Thymus (tissue), 11 donors: ENCODE measurements around the gene SLC12A8. TPM values are rescaled to one million over a fixed set of nuclear protein-coding genes. Genes with fewer than 3 reads are reported as not detected.
A peak's percentile ranks its signal among the peaks of the same experiment; 100 is the strongest.

ENCODE experiments used
- DNase-seq, 9 donors: peaks; one replicate each; pipeline ENCODE4 v3.0.0-alpha.2; 2013; ENCODE audit warnings: low spot score in 9 of 9, low read depth in 6 of 9, missing footprints in 1 of 9
- H3K27ac ChIP-seq, 2 donors: one replicate each; pipeline ENCODE4 v1.5.1; 2013; ENCODE audit warnings: control low read depth in 1 of 2, low read depth in 1 of 2, low read length in 1 of 2, mild to moderate bottlenecking in 1 of 2, moderate library complexity in 1 of 2
- H3K27me3 ChIP-seq, 2 donors: one replicate each; pipeline ENCODE4 v1.5.1; 2013; ENCODE audit warnings: low read length in 1 of 2; ENCODE audit not compliant: control insufficient read depth in 2 of 2, insufficient read depth in 1 of 2
- H3K36me3 ChIP-seq, 2 donors: one replicate each; pipeline ENCODE4 v1.5.1; 2013; ENCODE audit warnings: low read length in 1 of 2, mild to moderate bottlenecking in 1 of 2, moderate library complexity in 1 of 2; ENCODE audit not compliant: control insufficient read depth in 2 of 2, insufficient read depth in 2 of 2
- H3K4me1 ChIP-seq, 2 donors: one replicate each; pipeline ENCODE4 v1.5.1; 2013; ENCODE audit warnings: low read length in 2 of 2; ENCODE audit not compliant: control insufficient read depth in 2 of 2, insufficient read depth in 2 of 2
- H3K4me3 ChIP-seq, 2 donors: one replicate each; pipeline ENCODE4 v1.5.1; 2013; ENCODE audit warnings: low read length in 2 of 2, control low read depth in 1 of 2, mild to moderate bottlenecking in 1 of 2
- H3K9me3 ChIP-seq, 2 donors: one replicate each; pipeline ENCODE4 v1.5.1; 2013; ENCODE audit warnings: low read length in 1 of 2, mild to moderate bottlenecking in 1 of 2; ENCODE audit not compliant: control insufficient read depth in 2 of 2, insufficient read depth in 1 of 2
- WGBS: extraction: QIAGEN DNeasy Blood & Tissue Kit; methylation state at CpG from one replicate; pipeline ENCODE4 v1.1.7; 2013; 5-methylcytosine and 5-hydroxymethylcytosine counted together
- polyA plus RNA-seq: library from polyadenylated mRNA; stranded (reverse); fragments of 200-250 nt; gene quantifications from one replicate; pipeline ENCODE4 v1.2.3, GENCODE V29; 2013
- total RNA-seq: library from RNA; stranded (reverse); fragments of 120-200 nt; gene quantifications from one replicate; pipeline ENCODE4 v1.2.4, GENCODE V29; 2013
- donor health status: healthy.

SLC12A8 gene
- total and polyA plus RNA-seq, 2 donors, result 0.80 to 0.94 TPM

DNA sequence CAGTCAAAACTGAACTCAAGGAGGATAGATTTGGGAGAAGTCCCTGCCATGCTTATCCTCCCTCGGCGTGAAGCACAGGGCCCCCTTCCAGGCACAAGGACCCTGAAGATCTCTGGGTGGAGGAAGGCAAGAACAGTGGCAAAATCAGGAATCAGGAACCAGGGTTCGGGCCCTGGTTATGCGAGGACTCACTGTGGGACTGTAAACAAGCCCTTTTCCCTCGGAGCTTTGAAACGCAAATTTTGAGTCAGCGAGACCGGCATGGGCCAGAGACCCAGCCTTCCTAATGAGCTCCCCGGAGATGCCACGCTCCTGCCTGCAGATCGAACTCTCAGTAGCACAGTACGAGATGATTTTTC, 70.1 kb downstream of the SLC12A8 start:
- Histone ChIP-seq H3K4me1 (peaks cover 15 to 48% of the 10 kb centered on the region in 2 donors), H3K4me3 (no peak overlapping the region), H3K27ac (no peak overlapping the region), H3K36me3 (no peaks in the 10 kb centered on the region), H3K9me3 (peaks cover 0 to 4% of the 10 kb centered on the region in 2 donors), H3K27me3 (peaks cover 2 to 33% of the 10 kb centered on the region in 2 donors)
- 93% methylated on average over 12 of the region's 12 CpGs for WGBS
- DNase-seq, result no peak

DNA sequence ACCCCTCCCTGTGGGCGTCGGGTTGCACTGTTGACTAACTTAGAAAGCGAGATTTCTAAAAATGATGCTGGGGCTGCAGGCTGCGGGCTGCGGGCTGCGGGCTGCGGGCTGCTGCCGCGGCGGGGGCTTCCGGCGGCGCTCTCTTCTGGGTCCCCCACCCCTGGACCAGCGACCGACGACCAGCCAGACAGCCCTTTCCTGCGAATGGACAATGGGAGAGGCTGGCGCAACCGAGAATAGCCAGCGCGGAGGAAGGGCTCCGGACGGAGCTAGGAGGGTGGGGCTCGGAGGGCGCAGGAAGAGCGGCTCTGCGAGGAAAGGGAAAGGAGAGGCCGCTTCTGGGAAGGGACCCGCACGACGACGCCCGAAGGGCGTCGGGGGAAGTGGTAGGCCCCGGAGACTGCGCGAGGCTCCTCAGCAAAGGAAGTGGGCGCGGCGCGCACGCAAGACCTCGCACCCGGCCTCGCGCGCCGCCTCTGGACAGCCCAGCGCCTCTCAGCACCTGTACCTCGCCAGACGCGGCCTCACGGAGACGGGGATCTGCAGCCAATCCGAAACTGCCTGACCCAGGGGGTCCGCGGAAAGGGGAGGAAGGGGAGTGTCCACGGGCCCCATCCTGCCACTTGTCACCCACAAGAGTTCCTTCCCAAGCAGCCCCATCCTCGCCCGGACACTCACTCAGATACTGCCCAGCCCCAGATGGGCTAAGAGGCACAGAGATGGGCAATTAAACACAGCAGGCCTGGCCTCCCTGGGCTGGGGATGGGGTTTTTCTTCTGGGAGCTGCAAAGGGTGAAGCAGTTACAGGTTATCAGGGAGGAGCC, 70.7 kb downstream of the SLC12A8 start:
- WGBS, result 3% methylated on average over 61 of the region's 61 CpGs
- Histone ChIP-seq H3K4me3 (peak overlapping the region; percentile 26 to 39), H3K4me1 (peaks cover 17 to 44% of the 10 kb centered on the region in 2 donors), H3K27me3 (peaks cover 2 to 33% of the 10 kb centered on the region in 2 donors), H3K27ac (peak overlapping the region in 1 of 2 donors; percentile 20), H3K36me3 (no peaks in the 10 kb centered on the region), H3K9me3 (peaks cover 0 to 4% of the 10 kb centered on the region in 2 donors)
- peak in 7 of 9 donors; percentile 31 to 76 (median 51) for DNase-seq

DNA sequence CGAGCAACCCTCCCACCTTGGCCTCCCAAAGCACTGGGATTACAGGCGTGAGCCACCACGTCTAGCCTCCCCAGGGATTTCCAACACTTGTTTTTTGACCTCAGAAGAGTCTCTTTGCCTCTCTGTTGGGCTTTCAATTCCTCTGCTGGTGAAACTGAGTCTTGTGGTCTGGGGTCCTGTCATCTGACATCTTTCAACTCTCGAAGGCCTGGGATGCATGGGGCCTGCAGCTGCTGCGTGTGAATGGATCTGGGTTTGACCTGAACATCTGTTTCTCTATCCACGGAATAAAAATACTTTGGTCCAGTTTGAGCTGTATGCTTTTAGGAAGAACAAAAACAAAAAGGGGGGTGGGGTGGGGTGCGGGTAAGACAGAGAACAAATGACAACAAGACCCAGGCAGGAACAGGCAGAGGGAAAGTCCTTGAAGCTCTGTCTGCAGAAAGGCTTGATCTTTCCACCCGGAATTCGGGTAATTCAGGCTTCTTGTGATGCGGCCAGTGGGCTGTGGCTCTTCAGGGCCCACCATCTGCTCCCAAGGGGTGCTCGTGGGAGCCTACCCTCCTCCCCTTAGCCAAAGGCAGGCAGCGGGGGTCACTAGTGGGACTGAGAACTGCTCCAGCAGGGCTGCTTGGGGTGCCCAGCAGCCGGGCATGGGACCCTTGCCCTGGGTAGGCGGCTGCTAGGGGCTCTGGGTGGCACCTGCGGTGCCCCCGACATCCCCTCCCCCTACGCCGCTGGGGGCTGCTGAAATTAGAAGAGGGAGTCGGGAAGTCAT, 71.5 kb downstream of the SLC12A8 start:
- H3K9me3 ChIP-seq, result peaks cover 0 to 4% of the 10 kb centered on the region in 2 donors
- peak overlapping the region in 1 of 2 donors; percentile 54 for H3K27ac ChIP-seq
- H3K4me1 ChIP-seq, result peaks cover 24 to 47% of the 10 kb centered on the region in 2 donors
- H3K36me3 ChIP-seq, result no peaks in the 10 kb centered on the region
- H3K27me3 ChIP-seq, result peaks cover 2 to 33% of the 10 kb centered on the region in 2 donors
- peak in 1 of 9 donors; percentile 21 for DNase-seq
- 41% methylated on average over 19 of the region's 19 CpGs for WGBS
- peak overlapping the region; percentile 26 to 39 for H3K4me3 ChIP-seq

DNA sequence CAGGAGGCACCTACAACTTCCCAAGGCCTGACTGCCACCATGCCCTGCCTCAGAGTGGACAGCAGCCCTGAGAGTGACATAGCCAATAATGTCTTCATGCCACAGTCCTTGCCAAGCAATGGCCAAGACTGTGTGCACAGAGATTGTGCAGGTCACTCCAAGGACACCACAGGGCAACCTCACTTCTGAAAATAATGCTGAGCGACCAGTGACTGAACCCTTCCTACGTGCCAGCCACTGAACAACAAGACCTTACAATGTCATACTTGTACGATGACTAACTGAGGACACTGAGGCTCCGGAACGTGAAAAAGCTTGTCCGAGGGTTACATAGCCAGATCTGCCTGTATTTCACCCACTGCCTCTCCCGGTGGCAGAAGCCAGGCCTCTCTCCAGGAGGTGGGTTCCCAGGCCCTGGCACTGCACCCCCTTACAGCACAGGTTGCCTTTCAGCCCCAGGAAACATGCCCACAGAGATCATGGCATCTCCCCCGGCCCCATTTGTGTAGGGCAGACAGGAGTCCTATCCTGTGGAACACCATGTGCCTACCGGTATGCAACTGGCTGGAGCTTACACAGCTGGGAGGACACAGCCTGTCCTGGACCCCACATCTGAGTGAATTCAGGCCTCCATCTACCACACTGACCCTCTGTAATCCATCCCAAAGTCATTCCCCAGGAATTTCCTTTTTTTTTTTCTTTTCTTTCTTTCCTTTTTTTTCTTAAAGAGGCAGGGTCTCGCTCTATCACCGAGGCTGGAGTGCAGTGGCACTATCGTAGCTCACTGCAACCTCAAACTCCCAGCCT, 72.3 kb downstream of the SLC12A8 start:
- peaks cover 2 to 33% of the 10 kb centered on the region in 2 donors for H3K27me3 ChIP-seq
- H3K27ac ChIP-seq, result no peak overlapping the region
- WGBS, result 94% methylated on average over 12 of the region's 12 CpGs
- H3K36me3 ChIP-seq, result no peaks in the 10 kb centered on the region
- H3K4me3 ChIP-seq, result no peak overlapping the region
- DNase-seq, result no peak
- H3K9me3 ChIP-seq, result peaks cover 0 to 4% of the 10 kb centered on the region in 2 donors
- peaks cover 24 to 48% of the 10 kb centered on the region in 2 donors for H3K4me1 ChIP-seq

DNA sequence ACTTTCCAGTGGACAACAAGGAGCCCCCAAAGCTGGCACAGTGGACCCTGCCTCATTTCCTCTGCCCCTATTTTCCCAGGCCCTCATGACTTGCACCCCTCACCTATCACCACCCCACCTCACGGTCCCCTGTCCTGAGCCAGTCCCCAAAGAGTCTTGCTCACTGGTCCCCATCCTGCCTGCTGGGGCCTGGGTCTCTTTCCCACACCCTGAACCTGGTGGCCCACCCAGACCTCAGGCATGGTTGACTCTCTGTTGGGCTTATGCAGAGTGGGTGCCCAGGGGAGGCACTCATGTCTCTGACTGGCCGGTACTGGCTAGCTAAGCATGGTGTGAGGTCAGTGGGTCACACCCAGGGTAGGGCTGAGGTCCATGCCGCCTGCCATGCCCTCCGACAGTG, 73.2 kb downstream of the SLC12A8 start:
- no peak overlapping the region for H3K4me3 ChIP-seq
- no peak for DNase-seq
- WGBS, result 98% methylated on average over 4 of the region's 4 CpGs
- peaks cover 24 to 45% of the 10 kb centered on the region in 2 donors for H3K4me1 ChIP-seq
- H3K36me3 ChIP-seq, result no peaks in the 10 kb centered on the region
- peaks cover 0 to 4% of the 10 kb centered on the region in 2 donors for H3K9me3 ChIP-seq
- peaks cover 2 to 34% of the 10 kb centered on the region in 2 donors for H3K27me3 ChIP-seq
- no peak overlapping the region for H3K27ac ChIP-seq

DNA sequence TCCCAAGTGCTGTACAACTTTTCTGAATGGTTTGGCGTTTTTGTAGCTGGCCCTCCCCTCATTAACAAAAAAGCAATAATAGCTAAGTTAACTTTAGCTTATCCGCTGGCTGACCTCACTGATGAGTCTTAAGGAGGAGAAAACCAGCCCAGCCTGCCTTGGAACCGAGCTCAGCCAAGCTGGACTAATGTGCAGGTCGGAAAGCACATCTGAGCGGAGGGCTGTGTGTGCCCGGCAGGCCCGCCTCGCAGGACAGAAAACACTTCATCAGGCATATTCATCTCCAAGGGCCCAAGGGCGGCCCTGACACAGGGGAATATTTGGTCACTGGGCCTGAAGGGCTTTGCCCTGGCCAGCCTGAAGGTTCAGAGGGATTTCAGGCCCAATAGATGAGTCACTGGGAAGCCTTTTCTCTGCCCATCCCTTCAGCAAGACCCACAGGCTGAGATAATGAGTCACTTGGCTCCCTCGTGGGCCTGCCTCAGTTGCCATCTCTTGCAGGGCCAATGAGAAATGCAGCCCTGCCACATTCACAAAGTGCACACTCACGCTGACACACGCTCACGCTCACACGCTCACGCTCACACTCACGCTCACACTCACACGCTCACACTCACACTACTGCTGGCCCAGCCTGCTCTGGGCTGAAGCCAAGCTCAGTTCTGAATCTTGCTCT, 75.1 kb downstream of the SLC12A8 start:
- Histone ChIP-seq H3K36me3 (no peaks in the 10 kb centered on the region), H3K4me3 (no peak overlapping the region), H3K9me3 (peaks cover 0 to 4% of the 10 kb centered on the region in 2 donors), H3K27me3 (peaks cover 2 to 26% of the 10 kb centered on the region in 2 donors), H3K27ac (no peak overlapping the region), H3K4me1 (peaks cover 27 to 40% of the 10 kb centered on the region in 2 donors)
- 91% methylated on average over 17 of the region's 17 CpGs for WGBS
- DNase-seq, result no peak

GRCh38 chr3:125136966-125137357, 75.6 kb downstream of the SLC12A8 start:
- 93% methylated on average over 7 of the region's 7 CpGs for WGBS
- H3K9me3 ChIP-seq, result peaks cover 0 to 4% of the 10 kb centered on the region in 2 donors
- DNase-seq, result no peak
- H3K36me3 ChIP-seq, result no peaks in the 10 kb centered on the region
- no peak overlapping the region for H3K27ac ChIP-seq
- H3K4me1 ChIP-seq, result peaks cover 24 to 40% of the 10 kb centered on the region in 2 donors
- peaks cover 0 to 21% of the 10 kb centered on the region in 2 donors for H3K27me3 ChIP-seq
- no peak overlapping the region for H3K4me3 ChIP-seq

GRCh38 chr3:125136515-125136914, 76.0 kb downstream of the SLC12A8 start:
- no peaks in the 10 kb centered on the region for H3K36me3 ChIP-seq
- peaks cover 20 to 35% of the 10 kb centered on the region in 2 donors for H3K4me1 ChIP-seq
- WGBS, result 38% methylated on average over 4 of the region's 4 CpGs
- peak in 1 of 9 donors; percentile 42 for DNase-seq
- H3K9me3 ChIP-seq, result peaks cover 0 to 4% of the 10 kb centered on the region in 2 donors
- no peak overlapping the region for H3K27ac ChIP-seq
- H3K27me3 ChIP-seq, result peaks cover 0 to 16% of the 10 kb centered on the region in 2 donors
- H3K4me3 ChIP-seq, result no peak overlapping the region
